ENCODE results near the gene SZT2. TPM values are rescaled to one million over a fixed set of nuclear protein-coding genes. Genes with fewer than 3 reads are reported as not detected.

Gene SZT2
- total and polyA plus RNA-seq, 2 of the 4 experiments (the other 2 are of a cell fraction): 9.5 to 14.3 TPM

DNA sequence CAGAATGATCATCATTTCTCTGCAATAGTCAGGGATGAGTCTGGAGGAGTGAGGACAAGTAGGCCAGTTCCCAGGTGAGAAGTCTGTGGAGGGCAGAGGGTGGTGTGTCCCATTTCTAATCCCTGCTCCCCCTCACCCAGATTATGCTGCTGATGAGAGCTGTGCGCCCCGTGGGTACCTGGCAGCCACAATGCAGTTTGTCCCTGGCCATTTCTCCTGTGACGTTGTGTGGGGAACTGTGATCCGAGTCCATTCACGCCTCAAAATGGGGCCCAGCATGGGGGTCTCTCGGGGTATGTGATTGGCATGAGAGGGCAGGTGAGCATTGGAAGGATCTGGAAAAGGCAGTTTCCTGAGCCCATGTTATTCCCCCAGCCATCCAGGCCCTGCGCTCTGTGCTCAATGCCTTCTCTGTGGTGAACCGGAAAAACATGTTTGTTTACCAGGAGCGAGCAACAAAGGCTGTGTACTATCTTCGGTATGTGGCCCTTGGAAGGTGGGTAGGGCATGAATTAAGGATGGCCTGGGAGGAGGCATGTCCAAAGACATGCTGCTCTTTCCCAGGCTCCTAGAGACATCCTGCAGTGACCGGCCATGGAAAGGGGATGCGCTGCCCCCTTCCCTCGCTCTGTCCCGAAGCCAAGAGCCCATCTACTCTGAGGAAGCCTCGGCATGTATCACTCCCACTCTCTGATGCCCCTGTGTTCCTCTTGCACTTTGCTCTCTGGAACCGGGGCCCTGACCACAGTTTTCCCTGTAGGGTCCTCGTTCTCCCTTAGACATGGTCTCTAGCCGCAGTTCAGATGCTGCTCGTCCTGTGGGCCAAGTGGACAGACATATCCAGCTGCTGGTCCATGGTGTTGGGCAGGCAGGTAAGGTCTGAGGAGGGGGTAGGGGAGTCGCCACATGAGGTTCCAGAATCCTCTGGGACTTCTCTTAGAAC lies 47.6 kb downstream of the SZT2 start:
- in situ Hi-C loops (cut with MboI; ENCODE audit: low sequenced_read_pairs) (no loop called here), dilution Hi-C loops (cut with HindIII; ENCODE audit: low sequenced_read_pairs, unreplicated experiment) (no loop called here)

More for the DNA sequence above, 47.6 kb downstream of the SZT2 start:
- Histone ChIP-seq H3K36me3 (ENCODE audit: control insufficient read depth, insufficient read depth, low read length) (peaks cover 69% of the 10 kb centered on the region), H3K27ac (ENCODE audit: insufficient read depth, low read length) (no peak overlapping the region), H3K56ac (ENCODE audit: extremely low read depth, insufficient read depth, low read length) (no peak overlapping the region), H4K20me1 (ENCODE audit: insufficient read depth, low read length) (no peaks in the 10 kb centered on the region; the same call in 1 of the 2 replicates), H3K23ac (ENCODE audit: low read depth, low read length) (no peak overlapping the region), H4K5ac (ENCODE audit: low read depth, low read length) (no peak overlapping the region), H3K4me3 (ENCODE audit: insufficient read depth, low read depth, low read length) (no peak overlapping the region), H4K91ac (ENCODE audit: insufficient read depth, low read depth, low read length) (no peak overlapping the region), H3K9ac (ENCODE audit: low read depth, low read length) (no peak overlapping the region), H3K4me1 (ENCODE audit: control insufficient read depth, insufficient read depth, low read length) (peaks cover 2% of the 10 kb centered on the region; the same call in 1 of the 2 replicates), H3K27me3 (ENCODE audit: control insufficient read depth, insufficient read depth, low read length) (no peaks in the 10 kb centered on the region), H2AFZ (replicated peaks; ENCODE audit: low read length, poor library complexity) (no peak overlapping the region), H3K9me1 (ENCODE audit: insufficient read depth, low read length) (peaks cover 9% of the 10 kb centered on the region), H2BK5ac (ENCODE audit: low read depth, low read length, poor library complexity, severe bottlenecking) (no peak overlapping the region), H3K79me1 (ENCODE audit: low read depth in 1 of 2, low read length in 2 of 2) (no peaks in the 10 kb centered on the region), H2AK5ac (ENCODE audit: low read depth, low read length) (no peak overlapping the region), H3K18ac (ENCODE audit: low read depth, low read length) (no peak overlapping the region), H3K9me3 (ENCODE audit: control insufficient read depth, insufficient read depth, low read length) (no peaks in the 10 kb centered on the region), H2BK20ac (ENCODE audit: low read depth, low read length) (no peak overlapping the region), H2AK9ac (replicated peaks; ENCODE audit: low read depth, low read length, poor library complexity) (peak overlapping the region; percentile 49), H4K8ac (ENCODE audit: low read depth in 2 of 2, low read length in 2 of 2) (no peak overlapping the region), H3K4ac (ENCODE audit: low read depth, low read length) (no peak overlapping the region), H2BK15ac (ENCODE audit: low read depth, low read length) (no peak overlapping the region), H3K4me2 (ENCODE audit: low read depth, low read length) (no peak overlapping the region), H2BK120ac (ENCODE audit: low read depth, low read length) (no peak overlapping the region), H3K14ac (replicated peaks; ENCODE audit: low read depth, low read length) (no peak overlapping the region)
- WGBS, 2 experiments (ENCODE audit: extremely low coverage in 2 of 2, insufficient read length in 1 of 2): 95% methylated on average over 13 of the region's 20 CpGs; no CpG with 5 or more reads in 1 of the 2 experiments
- BruUV-seq (replicated peaks): no TSS peak
- ChIA-PET POLR2A (ENCODE audit: unreplicated experiment) (no interaction called here), CTCF (no interaction called here)
- ATAC-seq (ENCODE audit: low read depth) (no peak), DNase-seq (no peak)
- no peak for TF ChIP-seq MXI1 (IDR thresholded peaks at IDR 0.05; ENCODE audit: borderline replicate concordance, low read depth, low read length)
- intact Hi-C loops (cut with micrococcal nuclease): no loop called here
